Testis (tissue), 3 donors: ENCODE measurements around the gene VAMP3. TPM values are rescaled to one million over a fixed set of nuclear protein-coding genes. Genes with fewer than 3 reads are reported as not detected.

ENCODE experiments used
- DNase-seq: peaks from one replicate; pipeline ENCODE4 v3.0.0-alpha.2; 2019
- H3K27ac ChIP-seq, 2 donors: fragments of 200-600 bp; sonication (generic); one replicate each; pipeline ENCODE4 v1.5.1; 2019
- H3K27me3 ChIP-seq: fragments of 200-600 bp; sonication (generic); one replicate; pipeline ENCODE4 v1.5.1; 2019
- H3K36me3 ChIP-seq: fragments of 200-600 bp; sonication (generic); one replicate; pipeline ENCODE4 v1.5.1; 2017; ENCODE audit warnings: low read depth; ENCODE audit errors: missing control alignments
- H3K4me1 ChIP-seq: fragments of 200-600 bp; sonication (generic); one replicate; pipeline ENCODE4 v1.5.1; 2019
- H3K4me3 ChIP-seq, 2 donors: fragments of 200-600 bp; sonication (generic); one replicate each; pipeline ENCODE4 v1.5.1; 2017 to 2019
- H3K9me3 ChIP-seq: fragments of 200-600 bp; sonication (generic); one replicate; pipeline ENCODE4 v1.5.1; 2017
- POLR2A ChIP-seq: fragments of 450-650 bp; IDR thresholded peaks from one replicate; pipeline ENCODE4 v1.6.1; 2017; ENCODE audit warnings: antibody characterized with exemption, mild to moderate bottlenecking, moderate library complexity
- WGBS, 2 donors: methylation state at CpG; one replicate each; pipeline ENCODE4 v1.1.5; 2018; 5-methylcytosine and 5-hydroxymethylcytosine counted together
- intact Hi-C: fragments of 100-400 bp; cut with DNase I; formaldehyde crosslinking; loops from one replicate; pipeline ENCODE4 v1.15.1; 2023; ENCODE audit warnings: low total_unique reads
- polyA plus RNA-seq: library from polyadenylated mRNA; stranded (reverse); fragments of 350-450 nt; fragmentation: Illumina TruSeq; extraction: RNeasy Lipid Tissue Mini Kit (QIAGEN cat#74804); gene quantifications from one replicate; pipeline ENCODE4 v1.2.3, GENCODE V29; 2014; ENCODE audit warnings: low read depth, low replicate concordance; ENCODE audit not compliant: insufficient read depth
- total RNA-seq, 2 donors: library from RNA; depleted of rRNA; stranded (reverse); fragments of >200 nt; gene quantifications; one replicate each; pipeline ENCODE4 v1.2.3, GENCODE V29; 2016
- TF ChIP-seq, protein P1 (sequence below), 3 experiments: fragments of 450-650 bp in 2 of 3; fragments of 200-600 bp in 1 of 3; sonication (generic) in 1 of 3; IDR thresholded peaks; one replicate each; pipeline ENCODE4 v1.5.1; 2016 to 2019; ENCODE audit warnings: antibody characterized with exemption in 3 of 3, mild to moderate bottlenecking in 2 of 3, moderate library complexity in 1 of 3

Gene VAMP3
- total and polyA plus RNA-seq, 3 donors from 2014 or later = 77.3 to 99.5 (median 95.5) TPM

DNA sequence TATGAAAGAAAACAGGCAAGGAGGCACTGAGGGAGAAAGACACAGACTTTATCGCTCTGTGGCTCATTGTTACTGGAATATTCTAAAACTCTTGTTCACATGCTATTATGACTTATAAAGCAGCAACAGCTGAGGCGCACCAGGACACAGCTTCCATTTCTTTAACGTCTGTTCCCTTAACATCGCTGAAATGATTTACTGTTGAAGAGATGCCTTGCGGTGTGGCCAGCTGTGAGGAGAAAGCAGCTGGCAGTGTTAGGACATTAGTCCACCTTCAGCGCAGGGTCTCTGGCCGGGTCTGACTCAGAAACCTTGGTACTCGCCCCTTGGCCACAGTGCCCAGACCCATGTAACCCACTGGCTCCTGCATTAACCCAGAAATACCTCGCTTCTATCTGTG lies 9.9 kb downstream of the VAMP3 start:
- Histone ChIP-seq H3K4me1 (peaks cover 14% of the 10 kb centered on the region), H3K36me3 (no peaks in the 10 kb centered on the region), H3K4me3 (no peak overlapping the region), H3K9me3 (no peaks in the 10 kb centered on the region), H3K27ac (no peak overlapping the region), H3K27me3 (no peaks in the 10 kb centered on the region)
- intact Hi-C loops = no loop called here
- no peak for TF ChIP-seq POLR2A
- TF ChIP-seq, protein P1, sequence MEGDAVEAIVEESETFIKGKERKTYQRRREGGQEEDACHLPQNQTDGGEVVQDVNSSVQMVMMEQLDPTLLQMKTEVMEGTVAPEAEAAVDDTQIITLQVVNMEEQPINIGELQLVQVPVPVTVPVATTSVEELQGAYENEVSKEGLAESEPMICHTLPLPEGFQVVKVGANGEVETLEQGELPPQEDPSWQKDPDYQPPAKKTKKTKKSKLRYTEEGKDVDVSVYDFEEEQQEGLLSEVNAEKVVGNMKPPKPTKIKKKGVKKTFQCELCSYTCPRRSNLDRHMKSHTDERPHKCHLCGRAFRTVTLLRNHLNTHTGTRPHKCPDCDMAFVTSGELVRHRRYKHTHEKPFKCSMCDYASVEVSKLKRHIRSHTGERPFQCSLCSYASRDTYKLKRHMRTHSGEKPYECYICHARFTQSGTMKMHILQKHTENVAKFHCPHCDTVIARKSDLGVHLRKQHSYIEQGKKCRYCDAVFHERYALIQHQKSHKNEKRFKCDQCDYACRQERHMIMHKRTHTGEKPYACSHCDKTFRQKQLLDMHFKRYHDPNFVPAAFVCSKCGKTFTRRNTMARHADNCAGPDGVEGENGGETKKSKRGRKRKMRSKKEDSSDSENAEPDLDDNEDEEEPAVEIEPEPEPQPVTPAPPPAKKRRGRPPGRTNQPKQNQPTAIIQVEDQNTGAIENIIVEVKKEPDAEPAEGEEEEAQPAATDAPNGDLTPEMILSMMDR (IDR thresholded peaks at IDR 0.05) = no peak
- WGBS, 2 donors = 84 to 85% methylated on average over 9 of the region's 9 CpGs
- DNase-seq = no peak

DNA sequence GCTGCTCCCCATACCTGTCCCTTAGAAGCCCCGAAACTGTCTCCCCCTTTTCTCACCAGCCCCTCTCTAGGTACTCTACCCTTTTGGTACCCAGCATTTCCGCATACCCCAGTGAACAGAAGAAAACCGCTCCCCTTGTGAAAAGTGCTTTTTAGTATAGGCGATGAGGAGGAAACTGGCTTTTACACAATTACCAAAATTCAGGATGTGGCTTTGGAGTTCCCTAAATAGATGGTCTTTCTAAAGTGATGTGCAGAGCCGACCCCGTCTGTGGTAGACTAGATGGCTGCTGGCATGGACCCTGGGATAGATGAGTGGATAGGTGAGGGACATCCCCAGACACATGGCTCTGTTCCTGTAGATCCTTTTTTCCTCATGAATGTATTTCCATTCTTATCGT lies 10.4 kb downstream of the VAMP3 start:
- Histone ChIP-seq H3K9me3 (no peaks in the 10 kb centered on the region), H3K27me3 (no peaks in the 10 kb centered on the region), H3K36me3 (no peaks in the 10 kb centered on the region), H3K27ac (no peak overlapping the region), H3K4me3 (no peak overlapping the region), H3K4me1 (peaks cover 14% of the 10 kb centered on the region)
- intact Hi-C loops = no loop called here
- TF ChIP-seq, protein P1 (IDR thresholded peaks at IDR 0.05) = no peak
- no peak for TF ChIP-seq POLR2A
- 53 to 67% methylated on average over 7 of the region's 7 CpGs for WGBS, 2 donors
- DNase-seq = no peak

DNA sequence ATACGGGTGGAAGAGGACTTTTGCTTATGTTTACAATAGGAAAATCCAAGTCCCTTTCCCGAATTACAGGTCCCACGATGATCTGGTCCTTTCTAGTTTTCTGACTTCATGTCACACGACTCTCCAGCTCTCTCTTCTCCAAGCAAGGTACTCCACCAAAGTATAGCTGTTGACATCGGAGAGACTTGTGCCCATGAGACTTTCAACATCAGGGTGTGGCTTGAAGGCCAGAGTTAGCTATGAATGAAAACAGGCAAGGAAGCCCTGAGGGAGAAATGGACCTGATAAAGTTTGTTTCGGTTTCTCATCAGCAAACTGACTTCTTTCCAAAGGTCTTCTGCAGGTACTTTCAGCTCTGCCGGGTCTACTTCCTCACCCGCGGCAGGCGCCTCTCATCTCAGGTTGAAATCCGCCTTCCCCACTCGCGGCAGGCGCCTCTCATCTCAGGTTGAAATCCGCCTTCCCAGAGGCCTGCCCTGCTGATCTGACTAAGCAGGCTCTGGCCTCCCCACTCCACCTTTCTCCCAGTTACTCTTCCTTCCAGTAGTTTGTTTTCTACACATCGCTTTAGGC lies 10.9 kb downstream of the VAMP3 start:
- Histone ChIP-seq H3K4me1 (peaks cover 14% of the 10 kb centered on the region), H3K36me3 (no peaks in the 10 kb centered on the region), H3K27me3 (no peaks in the 10 kb centered on the region), H3K9me3 (no peaks in the 10 kb centered on the region), H3K27ac (peak overlapping the region; percentile 91 to 97), H3K4me3 (no peak overlapping the region)
- 73 to 75% methylated on average over 16 of the region's 16 CpGs for WGBS, 2 donors
- DNase-seq = no peak
- TF ChIP-seq, protein P1 (IDR thresholded peaks at IDR 0.05) = no peak
- no peak for TF ChIP-seq POLR2A
- intact Hi-C loops = no loop called here

DNA sequence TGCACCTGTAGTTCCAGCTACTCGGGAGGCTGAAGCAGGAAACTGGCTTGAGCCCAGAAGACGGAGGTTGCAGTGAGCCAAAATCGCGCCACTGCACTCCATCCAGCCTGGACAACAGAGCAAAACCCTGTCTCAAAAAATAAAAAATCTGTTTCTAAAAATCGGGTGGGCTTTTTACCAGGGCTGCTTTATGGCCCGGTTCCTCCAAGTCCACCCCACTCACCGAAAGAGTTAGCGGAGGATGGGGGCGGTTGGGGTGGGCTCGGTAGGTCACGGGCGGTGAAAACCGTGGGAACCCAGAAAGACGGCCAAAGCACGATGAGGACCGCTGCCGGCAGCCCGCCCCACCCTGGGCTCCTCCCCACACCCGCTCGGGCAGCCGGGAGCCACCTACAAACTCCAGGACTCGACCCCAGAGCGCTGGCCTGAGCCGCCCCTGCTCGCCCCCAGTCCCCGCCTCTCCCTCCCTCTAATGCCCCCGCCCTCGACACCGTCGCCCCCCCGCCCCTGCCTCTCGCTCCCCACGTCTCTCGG lies 12.1 kb downstream of the VAMP3 start:
- TF ChIP-seq, protein P1 (IDR thresholded peaks at IDR 0.05) = no peak
- TF ChIP-seq POLR2A = no peak
- 0 to 2% methylated on average over 22 to 34 of the region's 34 CpGs for WGBS, 2 donors
- H3K4me1 ChIP-seq = peaks cover 14% of the 10 kb centered on the region
- no peaks in the 10 kb centered on the region for H3K27me3 ChIP-seq
- peak overlapping the region; percentile 91 to 97 for H3K27ac ChIP-seq
- peak; percentile 63 for DNase-seq
- peak overlapping the region; percentile 66 to 72 for H3K4me3 ChIP-seq
- intact Hi-C loops = no loop called here
- H3K9me3 ChIP-seq = no peaks in the 10 kb centered on the region
- H3K36me3 ChIP-seq = no peaks in the 10 kb centered on the region
